MM.1S (cell line): ENCODE data around the gene ZNF177.

Experiments used
- CTCF ChIP-seq: fragments of 300-600 bp; sonication (generic); IDR thresholded peaks from 2 replicates; pipeline ENCODE4 v1.5.1; 2016; ENCODE audit warnings: antibody characterized with exemption, low read length, mixed read lengths
- EZH2 ChIP-seq: fragments of 300-600 bp; sonication (generic); optimal IDR thresholded peaks from 2 replicates; pipeline ENCODE3; 2017; ENCODE audit warnings: low read depth, mild to moderate bottlenecking, antibody characterized with exemption, low read length, mixed read lengths
- EZH2phosphoT487 ChIP-seq: fragments of 300-600 bp; sonication (generic); IDR thresholded peaks from 2 replicates; pipeline ENCODE4 v1.6.1; 2018; ENCODE audit warnings: antibody characterized with exemption, low read length

- TF ChIP-seq CTCF: no peak
- no peak for TF ChIP-seq EZH2phosphoT487
- TF ChIP-seq EZH2: no peak
Measured at GRCh38 chr19:9348253-9348652, 14.6 kb upstream of the ZNF177 start.
